SK-N-SH treated with all-trans-retinoic acid at 6 μM for 48 hours (cell line): ENCODE results near the gene SPINK4.

ENCODE experiments used
- ATAC-seq: fragments of 200-7000 bp; cut with Tn5 transposase; 3 replicates; pipeline ENCODE4 v1.9.1; 2020; ENCODE audit warnings: mild to moderate bottlenecking, moderate library complexity
- ARNTL ChIP-seq: fragments of 450-650 bp; formaldehyde crosslinking; IDR thresholded peaks from 2 replicates; pipeline ENCODE4 v1.5.0; 2020; ENCODE audit warnings: low read depth, mild to moderate bottlenecking, moderate library complexity, borderline replicate concordance
- BACH2 ChIP-seq: fragments of 250-450 bp; sonication (Bioruptor Pico); IDR thresholded peaks from 2 replicates; pipeline ENCODE4 v1.9.0; 2021; ENCODE audit warnings: mild to moderate bottlenecking, borderline replicate concordance
- CSDC2 ChIP-seq: fragments of 250-450 bp; sonication (Bioruptor Pico); IDR thresholded peaks from 2 replicates; pipeline ENCODE4 v1.5.0; 2020; ENCODE audit warnings: mild to moderate bottlenecking, moderate library complexity
- ESRRG ChIP-seq: fragments of 250-450 bp; sonication (Bioruptor Pico); IDR thresholded peaks from 2 replicates; pipeline ENCODE4 v1.6.1; 2021; ENCODE audit warnings: mild to moderate bottlenecking
- GLIS3 ChIP-seq: fragments of 250-450 bp; sonication (Bioruptor Pico); IDR thresholded peaks from 2 replicates; pipeline ENCODE4 v1.5.0; 2020; ENCODE audit warnings: mild to moderate bottlenecking, moderate library complexity
- OSR1 ChIP-seq: fragments of 250-450 bp; sonication (Bioruptor Pico); IDR thresholded peaks from 2 replicates; pipeline ENCODE4 v1.8.0; 2022; ENCODE audit warnings: moderate library complexity, mild to moderate bottlenecking, inconsistent platforms
- PPARA ChIP-seq: fragments of 250-450 bp; sonication (Bioruptor Pico); IDR thresholded peaks from 2 replicates; pipeline ENCODE4 v1.5.0; 2020; ENCODE audit warnings: mild to moderate bottlenecking, borderline replicate concordance
- RARB ChIP-seq: fragments of 250-450 bp; sonication (Bioruptor Pico); IDR thresholded peaks from 2 replicates; pipeline ENCODE4 v1.8.0; 2021; ENCODE audit warnings: mild to moderate bottlenecking, moderate library complexity
- SNAI2 ChIP-seq: fragments of 250-450 bp; sonication (Bioruptor Pico); IDR thresholded peaks from 2 replicates; pipeline ENCODE4 v1.5.0; 2020; ENCODE audit warnings: mild to moderate bottlenecking, moderate library complexity
- TCF4 ChIP-seq: fragments of 250-450 bp; sonication (Bioruptor Pico); IDR thresholded peaks from 2 replicates; pipeline ENCODE4 v1.8.0; 2021; ENCODE audit warnings: mild to moderate bottlenecking, moderate library complexity, borderline replicate concordance
- TOX ChIP-seq: fragments of 250-450 bp; sonication (Bioruptor Pico); IDR thresholded peaks from 2 replicates; pipeline ENCODE4 v1.8.0; 2021; ENCODE audit warnings: mild to moderate bottlenecking, moderate library complexity, borderline replicate concordance
- ZC3H10 ChIP-seq: fragments of 250-450 bp; sonication (Bioruptor Pico); IDR thresholded peaks from 2 replicates; pipeline ENCODE4 v1.5.1; 2021; ENCODE audit warnings: mild to moderate bottlenecking, moderate library complexity
- ZFP3 ChIP-seq: fragments of 250-450 bp; sonication (Bioruptor Pico); IDR thresholded peaks from 2 replicates; pipeline ENCODE4 v1.5.0; 2020; ENCODE audit warnings: mild to moderate bottlenecking, moderate library complexity
- ZFP30 ChIP-seq: fragments of 450-650 bp; formaldehyde crosslinking; IDR thresholded peaks from 2 replicates; pipeline ENCODE4 v1.5.0; 2022; ENCODE audit warnings: mild to moderate bottlenecking, moderate library complexity
- ZNF565 ChIP-seq: fragments of 450-650 bp; formaldehyde crosslinking; conservative IDR thresholded peaks from 2 replicates; pipeline ENCODE4 v1.5.0; 2020; ENCODE audit warnings: low read depth, mild to moderate bottlenecking, moderate library complexity
- ZNF70 ChIP-seq: fragments of 450-650 bp; formaldehyde crosslinking; IDR thresholded peaks from 2 replicates; pipeline ENCODE4 v1.5.0; 2020; ENCODE audit warnings: mild to moderate bottlenecking, moderate library complexity
- ZNF8 ChIP-seq: fragments of 450-650 bp; formaldehyde crosslinking; IDR thresholded peaks from 2 replicates; pipeline ENCODE4 v1.5.0; 2020; ENCODE audit warnings: mild to moderate bottlenecking, moderate library complexity
- TF ChIP-seq, protein P1 (sequence below): fragments of 250-450 bp; sonication (Bioruptor Pico); IDR thresholded peaks from 2 replicates; pipeline ENCODE4 v1.8.0; 2021; ENCODE audit warnings: low read depth, mild to moderate bottlenecking, moderate library complexity, borderline replicate concordance
- TF ChIP-seq, protein P2 (sequence below): fragments of 250-450 bp; sonication (Bioruptor Pico); IDR thresholded peaks from 2 replicates; pipeline ENCODE4 v1.5.1; 2020; ENCODE audit warnings: low read depth, mild to moderate bottlenecking, moderate library complexity
- TF ChIP-seq, protein P3 (sequence below): fragments of 250-450 bp; sonication (Bioruptor Pico); IDR thresholded peaks from 2 replicates; pipeline ENCODE4 v1.5.0; 2020; ENCODE audit warnings: mild to moderate bottlenecking, moderate library complexity
- TF ChIP-seq, protein P4 (sequence below): fragments of 250-450 bp; sonication (Bioruptor Pico); IDR thresholded peaks from 2 replicates; pipeline ENCODE4 v1.5.1; 2021; ENCODE audit warnings: mild to moderate bottlenecking, moderate library complexity
- TF ChIP-seq, protein P5 (sequence below): fragments of 250-450 bp; sonication (Bioruptor Pico); IDR thresholded peaks from 2 replicates; pipeline ENCODE4 v1.8.0; 2020; ENCODE audit warnings: mild to moderate bottlenecking, moderate library complexity, borderline replicate concordance

The SPINK4 gene

DNA sequence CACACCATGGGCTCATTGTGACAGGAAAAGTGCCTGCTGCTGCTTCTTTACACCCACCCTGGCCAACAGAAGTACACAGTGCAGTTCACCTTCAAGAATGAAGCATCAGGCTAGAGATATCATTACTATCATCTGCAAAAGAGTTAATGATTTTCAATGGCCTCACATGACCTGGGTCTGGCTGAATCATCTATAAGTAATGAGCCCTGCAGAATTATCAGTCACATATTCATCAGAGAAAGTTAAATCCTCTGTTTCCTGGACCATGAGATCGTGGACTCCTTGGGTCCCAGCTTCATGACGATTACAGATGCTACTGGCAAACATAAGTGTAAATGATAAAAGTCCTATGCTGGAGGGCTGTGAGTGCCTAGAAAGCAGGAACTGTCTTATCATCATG, 16.3 kb downstream of the SPINK4 start:
- ATAC-seq, result no peak
- TF ChIP-seq BACH2 (CRISPR knock-in tag), result no peak

DNA sequence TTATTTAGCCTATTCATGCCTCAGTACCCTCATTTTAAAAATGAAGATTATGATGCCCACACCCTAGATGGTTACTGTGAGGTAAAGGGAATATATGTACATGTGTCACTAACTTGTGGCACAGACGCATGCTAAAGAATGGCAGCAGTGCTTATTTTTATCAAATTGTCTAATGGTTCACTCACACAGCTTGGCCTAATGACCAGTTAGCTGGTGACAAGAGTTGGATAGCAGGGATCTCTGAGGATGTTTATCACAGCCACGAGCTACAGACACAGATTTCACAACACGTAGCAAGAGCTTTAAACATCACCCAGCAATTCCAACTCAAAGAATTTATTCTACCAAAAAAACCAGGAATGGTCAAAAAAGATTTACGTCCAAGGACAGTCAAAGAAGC, 17.3 kb downstream of the SPINK4 start:
- no peak for ATAC-seq
- TF ChIP-seq GLIS3 (CRISPR knock-in tag), result no peak
- TF ChIP-seq, protein P1, sequence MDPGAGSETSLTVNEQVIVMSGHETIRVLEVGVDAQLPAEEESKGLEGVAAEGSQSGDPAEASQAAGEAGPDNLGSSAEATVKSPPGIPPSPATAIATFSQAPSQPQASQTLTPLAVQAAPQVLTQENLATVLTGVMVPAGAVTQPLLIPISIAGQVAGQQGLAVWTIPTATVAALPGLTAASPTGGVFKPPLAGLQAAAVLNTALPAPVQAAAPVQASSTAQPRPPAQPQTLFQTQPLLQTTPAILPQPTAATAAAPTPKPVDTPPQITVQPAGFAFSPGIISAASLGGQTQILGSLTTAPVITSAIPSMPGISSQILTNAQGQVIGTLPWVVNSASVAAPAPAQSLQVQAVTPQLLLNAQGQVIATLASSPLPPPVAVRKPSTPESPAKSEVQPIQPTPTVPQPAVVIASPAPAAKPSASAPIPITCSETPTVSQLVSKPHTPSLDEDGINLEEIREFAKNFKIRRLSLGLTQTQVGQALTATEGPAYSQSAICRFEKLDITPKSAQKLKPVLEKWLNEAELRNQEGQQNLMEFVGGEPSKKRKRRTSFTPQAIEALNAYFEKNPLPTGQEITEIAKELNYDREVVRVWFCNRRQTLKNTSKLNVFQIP (CRISPR knock-in tag), result no peak
- no peak for TF ChIP-seq ZNF70 (CRISPR knock-in tag)
- no peak for TF ChIP-seq RARB (CRISPR knock-in tag)
- no peak for TF ChIP-seq ZFP3 (CRISPR knock-in tag)
- no peak for TF ChIP-seq OSR1 (CRISPR knock-in tag)

DNA sequence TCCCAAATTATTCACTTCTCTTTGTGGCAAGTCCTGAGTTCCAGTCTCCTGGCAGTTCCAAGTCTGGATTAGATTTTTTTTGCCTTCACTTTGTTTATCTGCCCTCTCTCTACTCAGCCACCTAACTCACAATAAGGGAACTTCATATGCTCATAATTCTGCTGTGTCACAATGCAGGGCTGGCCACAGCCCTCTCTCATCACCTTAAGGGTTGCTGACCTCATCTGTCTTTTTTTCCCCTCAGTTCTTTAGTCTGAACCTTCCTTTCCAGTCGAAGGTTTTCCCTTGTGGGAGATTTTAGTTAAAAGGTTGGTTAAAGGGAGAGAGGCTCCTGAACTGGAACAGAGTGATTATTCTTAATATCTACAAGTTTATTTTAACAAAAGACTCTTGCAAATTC, 20.4 kb downstream of the SPINK4 start:
- TF ChIP-seq TCF4 (no peak), ZNF565 (CRISPR knock-in tag) (no peak), GLIS3 (CRISPR knock-in tag) (no peak), RARB (CRISPR knock-in tag) (no peak), PPARA (CRISPR knock-in tag) (no peak), SNAI2 (CRISPR knock-in tag) (no peak), ZFP3 (CRISPR knock-in tag) (no peak), TOX (CRISPR knock-in tag) (no peak), ZNF70 (CRISPR knock-in tag) (no peak), ESRRG (CRISPR knock-in tag) (no peak), ZNF8 (no peak), ZFP30 (CRISPR knock-in tag) (no peak), ARNTL (CRISPR knock-in tag) (no peak), CSDC2 (CRISPR knock-in tag) (no peak), ZC3H10 (CRISPR knock-in tag) (no peak)
- TF ChIP-seq, protein P2, sequence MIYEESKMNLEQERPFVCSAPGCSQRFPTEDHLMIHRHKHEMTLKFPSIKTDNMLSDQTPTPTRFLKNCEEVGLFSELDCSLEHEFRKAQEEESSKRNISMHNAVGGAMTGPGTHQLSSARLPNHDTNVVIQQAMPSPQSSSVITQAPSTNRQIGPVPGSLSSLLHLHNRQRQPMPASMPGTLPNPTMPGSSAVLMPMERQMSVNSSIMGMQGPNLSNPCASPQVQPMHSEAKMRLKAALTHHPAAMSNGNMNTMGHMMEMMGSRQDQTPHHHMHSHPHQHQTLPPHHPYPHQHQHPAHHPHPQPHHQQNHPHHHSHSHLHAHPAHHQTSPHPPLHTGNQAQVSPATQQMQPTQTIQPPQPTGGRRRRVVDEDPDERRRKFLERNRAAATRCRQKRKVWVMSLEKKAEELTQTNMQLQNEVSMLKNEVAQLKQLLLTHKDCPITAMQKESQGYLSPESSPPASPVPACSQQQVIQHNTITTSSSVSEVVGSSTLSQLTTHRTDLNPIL (CRISPR knock-in tag), result no peak
- TF ChIP-seq, protein P3, sequence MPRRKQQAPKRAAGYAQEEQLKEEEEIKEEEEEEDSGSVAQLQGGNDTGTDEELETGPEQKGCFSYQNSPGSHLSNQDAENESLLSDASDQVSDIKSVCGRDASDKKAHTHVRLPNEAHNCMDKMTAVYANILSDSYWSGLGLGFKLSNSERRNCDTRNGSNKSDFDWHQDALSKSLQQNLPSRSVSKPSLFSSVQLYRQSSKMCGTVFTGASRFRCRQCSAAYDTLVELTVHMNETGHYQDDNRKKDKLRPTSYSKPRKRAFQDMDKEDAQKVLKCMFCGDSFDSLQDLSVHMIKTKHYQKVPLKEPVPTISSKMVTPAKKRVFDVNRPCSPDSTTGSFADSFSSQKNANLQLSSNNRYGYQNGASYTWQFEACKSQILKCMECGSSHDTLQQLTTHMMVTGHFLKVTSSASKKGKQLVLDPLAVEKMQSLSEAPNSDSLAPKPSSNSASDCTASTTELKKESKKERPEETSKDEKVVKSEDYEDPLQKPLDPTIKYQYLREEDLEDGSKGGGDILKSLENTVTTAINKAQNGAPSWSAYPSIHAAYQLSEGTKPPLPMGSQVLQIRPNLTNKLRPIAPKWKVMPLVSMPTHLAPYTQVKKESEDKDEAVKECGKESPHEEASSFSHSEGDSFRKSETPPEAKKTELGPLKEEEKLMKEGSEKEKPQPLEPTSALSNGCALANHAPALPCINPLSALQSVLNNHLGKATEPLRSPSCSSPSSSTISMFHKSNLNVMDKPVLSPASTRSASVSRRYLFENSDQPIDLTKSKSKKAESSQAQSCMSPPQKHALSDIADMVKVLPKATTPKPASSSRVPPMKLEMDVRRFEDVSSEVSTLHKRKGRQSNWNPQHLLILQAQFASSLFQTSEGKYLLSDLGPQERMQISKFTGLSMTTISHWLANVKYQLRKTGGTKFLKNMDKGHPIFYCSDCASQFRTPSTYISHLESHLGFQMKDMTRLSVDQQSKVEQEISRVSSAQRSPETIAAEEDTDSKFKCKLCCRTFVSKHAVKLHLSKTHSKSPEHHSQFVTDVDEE, result no peak
- TF ChIP-seq, protein P4, sequence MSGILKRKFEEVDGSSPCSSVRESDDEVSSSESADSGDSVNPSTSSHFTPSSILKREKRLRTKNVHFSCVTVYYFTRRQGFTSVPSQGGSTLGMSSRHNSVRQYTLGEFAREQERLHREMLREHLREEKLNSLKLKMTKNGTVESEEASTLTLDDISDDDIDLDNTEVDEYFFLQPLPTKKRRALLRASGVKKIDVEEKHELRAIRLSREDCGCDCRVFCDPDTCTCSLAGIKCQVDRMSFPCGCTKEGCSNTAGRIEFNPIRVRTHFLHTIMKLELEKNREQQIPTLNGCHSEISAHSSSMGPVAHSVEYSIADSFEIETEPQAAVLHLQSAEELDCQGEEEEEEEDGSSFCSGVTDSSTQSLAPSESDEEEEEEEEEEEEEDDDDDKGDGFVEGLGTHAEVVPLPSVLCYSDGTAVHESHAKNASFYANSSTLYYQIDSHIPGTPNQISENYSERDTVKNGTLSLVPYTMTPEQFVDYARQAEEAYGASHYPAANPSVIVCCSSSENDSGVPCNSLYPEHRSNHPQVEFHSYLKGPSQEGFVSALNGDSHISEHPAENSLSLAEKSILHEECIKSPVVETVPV (CRISPR knock-in tag), result no peak
- TF ChIP-seq, protein P5, sequence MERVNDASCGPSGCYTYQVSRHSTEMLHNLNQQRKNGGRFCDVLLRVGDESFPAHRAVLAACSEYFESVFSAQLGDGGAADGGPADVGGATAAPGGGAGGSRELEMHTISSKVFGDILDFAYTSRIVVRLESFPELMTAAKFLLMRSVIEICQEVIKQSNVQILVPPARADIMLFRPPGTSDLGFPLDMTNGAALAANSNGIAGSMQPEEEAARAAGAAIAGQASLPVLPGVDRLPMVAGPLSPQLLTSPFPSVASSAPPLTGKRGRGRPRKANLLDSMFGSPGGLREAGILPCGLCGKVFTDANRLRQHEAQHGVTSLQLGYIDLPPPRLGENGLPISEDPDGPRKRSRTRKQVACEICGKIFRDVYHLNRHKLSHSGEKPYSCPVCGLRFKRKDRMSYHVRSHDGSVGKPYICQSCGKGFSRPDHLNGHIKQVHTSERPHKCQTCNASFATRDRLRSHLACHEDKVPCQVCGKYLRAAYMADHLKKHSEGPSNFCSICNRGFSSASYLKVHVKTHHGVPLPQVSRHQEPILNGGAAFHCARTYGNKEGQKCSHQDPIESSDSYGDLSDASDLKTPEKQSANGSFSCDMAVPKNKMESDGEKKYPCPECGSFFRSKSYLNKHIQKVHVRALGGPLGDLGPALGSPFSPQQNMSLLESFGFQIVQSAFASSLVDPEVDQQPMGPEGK (CRISPR knock-in tag), result no peak
- TF ChIP-seq, protein P1 (CRISPR knock-in tag), result no peak
- no peak for ATAC-seq
